EH (cell line): Measurements from ENCODE around the gene DDIT3.

ENCODE experiments used
- DNase-seq: peaks from one replicate; pipeline ENCODE4 v3.0.0-alpha.2; 2015; ENCODE audit warnings: low read depth

The DDIT3 gene, protein sequence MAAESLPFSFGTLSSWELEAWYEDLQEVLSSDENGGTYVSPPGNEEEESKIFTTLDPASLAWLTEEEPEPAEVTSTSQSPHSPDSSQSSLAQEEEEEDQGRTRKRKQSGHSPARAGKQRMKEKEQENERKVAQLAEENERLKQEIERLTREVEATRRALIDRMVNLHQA

GRCh38 chr12:57520053-57520818 is at the start of gene DDIT3:
DDIT3 (minus strand) TSS chr12:57520514; CDS start chr12:57517406, 3,108 bp downstream.
- DNase-seq, result peak; percentile 99

DNA sequence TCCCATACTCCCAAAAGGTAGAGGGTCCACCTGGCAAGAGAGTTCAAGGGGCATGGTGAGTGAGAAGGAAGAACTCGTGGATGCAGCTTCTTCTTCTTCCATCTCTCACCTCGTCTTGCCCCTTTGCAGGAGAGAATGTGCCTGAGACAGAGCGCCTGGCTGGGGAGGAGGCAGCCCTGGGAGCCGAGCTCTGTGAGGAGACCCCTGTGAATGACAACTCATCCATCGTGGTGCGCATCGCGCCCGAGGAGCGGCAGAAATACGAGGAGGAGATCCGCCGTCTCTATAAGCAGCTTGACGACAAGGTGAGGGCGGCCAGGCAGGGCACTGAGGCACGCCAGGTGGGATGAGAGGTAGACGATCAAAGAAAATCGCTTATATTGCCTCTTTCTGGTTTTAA is 49.5 kb upstream of the DDIT3 start:
- DNase-seq, result no peak

GRCh38 chr12:57568838-57569237 is 48.5 kb upstream of the DDIT3 start:
- DNase-seq, result no peak

- DNase-seq, result no peak
Measured at GRCh38 chr12:57564178-57564740, 43.9 kb upstream of the DDIT3 start.

DNA sequence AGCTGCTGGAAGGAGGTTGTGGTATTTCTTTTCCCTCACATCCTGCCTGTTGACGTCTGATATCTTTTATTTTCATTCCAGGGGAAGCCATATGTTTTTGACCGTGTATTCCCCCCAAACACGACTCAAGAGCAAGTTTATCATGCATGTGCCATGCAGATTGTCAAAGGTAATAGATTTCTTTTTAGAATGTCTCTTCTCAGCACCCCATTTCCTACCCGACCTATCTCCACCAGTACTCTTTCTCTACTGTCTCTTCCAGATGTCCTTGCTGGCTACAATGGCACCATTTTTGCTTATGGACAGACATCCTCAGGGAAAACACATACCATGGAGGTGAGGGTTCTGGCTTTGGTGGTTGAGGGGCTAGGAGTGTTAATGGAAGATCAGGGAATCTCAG is 43.0 kb upstream of the DDIT3 start:
- no peak for DNase-seq

- DNase-seq, result peak; percentile 49
Measured at GRCh38 chr12:57561117-57561516, 40.8 kb upstream of the DDIT3 start.

DNA sequence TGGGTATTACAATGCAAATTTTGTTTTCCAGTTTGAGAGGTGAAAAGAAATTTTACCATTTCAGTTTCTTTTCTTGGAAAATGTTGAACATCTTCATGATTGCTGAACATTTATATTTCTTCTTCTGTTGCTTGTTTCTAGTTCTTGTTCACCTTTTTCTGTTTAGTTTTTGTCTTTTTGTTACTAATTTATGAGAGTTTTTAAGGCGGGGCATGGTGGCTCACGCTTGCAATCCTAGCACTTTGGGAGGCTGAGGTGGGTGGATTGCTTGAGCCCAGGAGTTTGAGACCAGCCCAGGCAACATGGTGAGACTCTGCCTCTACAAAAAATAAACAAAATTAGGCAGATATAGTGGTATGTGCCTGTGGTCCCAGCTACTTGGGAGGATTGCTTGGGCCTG is 40.2 kb upstream of the DDIT3 start:
- no peak for DNase-seq

DNA sequence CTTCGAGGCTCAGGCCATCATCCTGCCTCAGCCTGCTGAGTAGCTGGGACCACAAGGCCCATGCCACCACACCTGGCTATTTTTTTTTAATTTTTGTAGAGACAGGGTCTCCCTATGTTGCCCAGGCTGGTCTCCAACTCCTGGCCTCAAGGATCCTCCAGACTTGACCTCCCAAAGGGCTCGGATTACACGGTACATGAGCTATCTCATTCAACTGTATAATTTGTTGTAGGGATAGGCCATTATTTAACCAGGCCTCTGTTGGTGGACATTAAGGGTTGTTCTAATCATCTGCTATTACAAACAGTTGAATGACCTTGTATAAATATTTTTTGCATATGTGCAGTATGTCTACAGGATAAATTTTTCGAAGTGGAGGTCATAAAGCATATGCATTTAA is 38.5 kb upstream of the DDIT3 start:
- DNase-seq, result no peak

DNA sequence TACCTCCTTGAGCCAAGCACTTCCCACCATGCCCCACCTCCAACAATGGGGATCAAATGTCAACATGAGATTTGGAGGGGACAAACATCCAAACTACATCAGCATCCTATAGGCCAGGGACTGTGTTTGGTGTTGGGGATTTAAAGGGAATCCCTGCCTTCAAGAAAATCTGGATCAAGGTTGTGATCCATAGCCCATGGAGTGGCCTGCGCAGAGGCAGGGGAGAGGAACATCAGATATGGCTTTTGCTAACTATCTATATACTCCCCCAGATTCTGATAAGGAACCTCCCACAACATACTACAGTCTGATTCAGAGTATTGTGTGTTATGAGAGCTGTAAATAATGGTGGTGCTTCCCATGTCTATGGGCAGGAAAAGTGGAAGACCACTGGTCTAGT is 34.6 kb upstream of the DDIT3 start:
- DNase-seq, result no peak

DNA sequence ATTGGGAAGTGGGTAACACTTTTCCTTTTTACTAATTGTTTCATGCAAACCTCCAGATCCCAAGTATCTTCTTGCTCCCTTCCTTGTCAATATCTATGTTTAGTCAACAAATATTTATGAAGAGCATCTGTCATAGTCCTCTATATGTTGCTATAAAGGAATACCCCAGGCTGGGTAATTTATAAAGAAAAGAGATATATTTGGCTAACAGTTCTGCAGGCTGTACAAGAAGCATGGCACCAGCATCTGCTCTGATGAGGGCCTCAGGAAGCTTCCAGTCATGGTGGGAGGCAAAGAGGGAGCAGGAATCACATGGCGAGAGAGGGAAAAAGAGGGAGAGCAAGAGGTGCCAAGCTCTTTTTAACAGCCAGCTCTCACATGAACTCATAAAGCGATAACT is 34.1 kb upstream of the DDIT3 start:
- DNase-seq, result no peak

- DNase-seq, result no peak
Measured at GRCh38 chr12:57553343-57554202, 33.3 kb upstream of the DDIT3 start.

DNA sequence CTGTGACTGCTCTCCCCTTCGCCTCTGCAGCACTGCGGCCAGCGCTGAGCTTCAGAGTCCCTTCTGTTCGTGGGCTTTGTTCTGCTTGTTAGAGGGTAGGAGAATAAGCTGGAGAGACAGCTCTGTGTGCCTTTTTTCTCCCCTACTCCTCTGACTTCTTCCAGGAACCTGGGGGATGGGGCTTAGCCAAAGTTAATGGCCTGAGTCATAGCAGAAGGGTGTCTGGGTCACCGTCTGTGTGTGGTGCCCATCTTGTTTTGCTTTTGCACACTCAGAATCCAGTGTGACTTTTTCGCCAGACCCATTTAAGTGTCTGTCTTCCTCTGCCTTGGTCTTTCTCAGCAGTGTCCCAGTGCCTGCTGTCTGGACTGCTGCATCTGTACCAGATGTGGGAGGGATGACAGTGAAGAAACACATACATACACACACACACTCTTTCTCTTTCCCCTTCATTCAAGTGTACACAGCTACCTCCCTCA is 32.6 kb upstream of the DDIT3 start:
- DNase-seq, result peak; percentile 78

DNA sequence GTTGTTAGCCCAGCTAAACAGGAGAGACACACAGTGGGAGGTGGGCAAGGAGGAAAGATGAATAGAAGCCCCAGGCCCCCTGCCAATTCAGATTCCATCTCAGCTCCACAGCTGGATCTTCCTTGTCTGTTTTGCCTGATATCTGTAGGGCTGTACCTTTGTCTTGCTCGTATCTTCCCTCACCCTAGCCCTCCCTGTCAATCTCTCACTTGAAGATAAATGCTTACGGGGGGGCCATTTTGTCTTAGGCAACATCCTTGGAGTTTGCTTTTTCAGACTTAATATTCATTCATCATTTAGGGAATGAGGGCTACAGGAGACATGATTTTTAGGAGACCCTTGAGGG is 32.0 kb upstream of the DDIT3 start:
- DNase-seq, result no peak

DNA sequence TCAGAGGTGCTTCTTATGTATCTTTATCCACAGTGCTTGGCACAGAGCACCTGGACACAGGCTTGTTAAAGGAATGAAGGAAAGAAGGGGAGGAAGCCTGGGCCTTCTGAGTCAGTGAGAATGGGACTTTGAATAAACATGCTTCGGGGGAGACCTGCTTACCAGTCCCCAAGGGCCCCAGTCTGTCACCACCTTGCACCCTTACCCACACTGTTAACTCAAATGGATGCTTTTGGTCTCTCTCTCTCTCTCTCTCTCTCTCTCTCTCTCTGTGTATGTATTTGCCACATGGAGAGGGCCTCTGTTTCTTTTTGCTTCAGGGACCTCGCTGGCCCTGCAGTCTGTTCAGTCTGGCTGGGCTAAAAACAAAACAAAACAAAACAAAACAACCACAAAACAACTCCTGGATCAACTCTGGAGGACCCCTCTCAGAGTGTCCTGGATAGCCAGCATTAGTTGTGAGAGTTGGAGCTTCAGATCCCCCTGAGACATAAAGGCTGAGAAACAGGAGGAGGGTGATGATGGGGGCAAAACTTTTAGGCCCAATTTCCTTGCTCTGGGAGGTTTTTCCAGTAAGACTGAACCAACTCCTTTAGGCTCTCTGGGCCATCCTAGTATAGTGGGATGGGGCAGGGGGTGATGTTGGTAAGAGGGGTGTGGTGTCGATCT is 31.5 kb upstream of the DDIT3 start:
- DNase-seq, result no peak

DNA sequence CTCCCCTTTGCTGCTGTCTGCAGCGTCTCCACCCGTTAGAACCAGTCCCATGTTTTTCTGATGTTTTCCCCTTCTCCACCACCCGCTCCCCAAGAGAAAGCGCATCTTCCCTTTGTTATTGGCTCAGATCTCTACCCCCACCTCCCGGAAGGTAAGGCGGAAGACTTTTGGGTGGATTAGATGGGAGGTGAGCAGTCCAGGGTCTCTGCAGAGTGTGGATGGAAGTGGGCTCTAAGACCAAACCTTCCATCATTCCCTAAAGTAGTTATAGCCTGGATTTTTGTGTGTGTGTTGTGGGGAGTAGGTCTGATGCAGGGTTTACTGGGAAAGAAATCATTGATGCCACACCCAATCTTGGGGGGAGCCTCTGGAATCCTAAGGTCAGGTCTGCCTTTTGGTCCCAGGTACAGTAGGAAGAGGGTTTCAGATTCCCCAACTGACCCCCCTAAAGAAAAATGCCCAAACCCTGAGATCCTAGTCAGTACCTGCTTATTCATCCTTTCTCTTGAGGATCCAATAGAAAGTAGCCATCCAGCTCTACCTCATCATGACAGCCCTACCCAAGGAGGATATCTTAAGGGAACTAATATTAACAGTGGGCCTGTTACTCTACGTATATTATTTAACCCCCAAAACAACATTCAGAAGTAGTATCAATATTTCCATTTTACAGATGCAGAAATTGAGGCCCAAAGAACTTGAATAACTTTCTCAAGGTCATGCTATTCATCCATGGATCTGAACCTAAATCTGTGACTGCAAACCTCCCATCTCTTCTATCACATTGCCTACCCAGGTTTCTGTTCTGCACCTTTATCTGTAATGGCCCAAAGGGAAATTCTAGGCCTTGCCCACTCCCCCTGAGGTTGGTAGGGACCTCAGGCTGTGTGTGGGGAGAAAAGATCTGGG is 30.6 kb upstream of the DDIT3 start:
- DNase-seq, result no peak

DNA sequence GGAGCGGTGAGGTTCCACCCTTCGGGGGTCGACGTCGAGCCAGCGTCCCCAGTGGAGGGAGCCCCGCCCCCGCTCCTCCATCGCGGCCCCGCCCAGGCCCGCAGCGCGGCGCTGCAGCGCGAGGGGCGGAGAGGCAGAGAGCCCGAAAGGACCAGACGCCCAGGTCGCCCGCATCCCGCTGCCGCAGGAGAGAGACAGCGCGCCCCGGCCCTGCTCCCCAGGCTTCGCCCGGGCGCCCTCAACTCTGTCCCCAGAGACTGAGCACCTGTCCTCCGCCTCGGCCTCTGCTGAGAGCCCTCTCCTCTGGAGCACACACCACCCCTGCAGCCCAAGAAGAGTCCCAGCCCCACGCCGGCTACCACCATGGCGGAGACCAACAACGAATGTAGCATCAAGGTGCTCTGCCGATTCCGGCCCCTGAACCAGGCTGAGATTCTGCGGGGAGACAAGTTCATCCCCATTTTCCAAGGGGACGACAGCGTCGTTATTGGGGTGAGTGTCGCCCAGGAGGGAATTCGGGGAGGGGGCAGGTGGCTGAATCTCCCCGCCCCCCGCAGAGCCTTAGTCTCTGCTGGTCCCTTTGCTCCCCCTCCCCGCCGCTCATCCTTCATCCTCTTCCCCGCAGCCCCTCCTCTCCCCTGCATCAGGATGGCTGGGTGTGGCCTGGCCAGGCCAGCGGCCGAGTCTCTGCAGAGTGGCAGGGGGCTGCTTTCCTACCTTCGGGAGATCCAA is 29.8 kb upstream of the DDIT3 start, which contains the start of gene KIF5A:
TSS of gene KIF5A (plus strand) at position 136 of the 732 bp plus-strand sequence. CDS start at position 364, 228 bp downstream.
- peak; percentile 39 for DNase-seq

DNA sequence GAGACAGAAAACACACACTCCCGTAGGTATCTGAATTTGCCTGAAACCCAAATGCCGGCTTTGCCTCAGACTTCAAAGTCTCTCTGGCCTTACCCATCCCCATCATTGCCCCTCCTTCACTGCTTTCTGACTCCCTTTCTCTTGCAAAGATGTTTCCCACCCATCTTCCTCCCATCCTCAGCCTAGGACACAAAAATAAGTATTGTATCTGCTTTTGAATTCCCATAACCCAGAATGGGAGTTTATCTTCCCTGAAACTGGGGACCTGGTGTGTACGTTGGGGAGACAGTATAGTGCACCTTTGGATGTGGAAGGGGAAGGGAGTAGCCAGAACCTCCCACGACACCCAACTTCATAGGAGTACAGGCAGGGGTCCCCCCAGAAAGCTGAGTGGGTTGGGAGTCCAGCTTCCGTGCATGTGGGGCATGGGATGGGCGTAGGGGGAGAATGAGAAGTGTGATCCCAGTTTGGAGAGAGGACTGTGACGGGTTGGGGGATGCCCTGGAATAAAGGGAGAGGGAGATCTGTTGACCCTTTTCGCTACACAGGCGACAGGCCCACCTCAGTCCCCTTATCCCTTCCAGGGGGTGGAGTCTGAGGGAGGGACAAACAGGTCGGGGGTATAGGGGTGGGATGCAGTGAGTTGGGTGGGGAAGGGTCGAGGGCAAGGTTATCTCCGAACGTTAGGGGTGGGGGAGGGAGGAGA is 29.0 kb upstream of the DDIT3 start:
- no peak for DNase-seq

DNA sequence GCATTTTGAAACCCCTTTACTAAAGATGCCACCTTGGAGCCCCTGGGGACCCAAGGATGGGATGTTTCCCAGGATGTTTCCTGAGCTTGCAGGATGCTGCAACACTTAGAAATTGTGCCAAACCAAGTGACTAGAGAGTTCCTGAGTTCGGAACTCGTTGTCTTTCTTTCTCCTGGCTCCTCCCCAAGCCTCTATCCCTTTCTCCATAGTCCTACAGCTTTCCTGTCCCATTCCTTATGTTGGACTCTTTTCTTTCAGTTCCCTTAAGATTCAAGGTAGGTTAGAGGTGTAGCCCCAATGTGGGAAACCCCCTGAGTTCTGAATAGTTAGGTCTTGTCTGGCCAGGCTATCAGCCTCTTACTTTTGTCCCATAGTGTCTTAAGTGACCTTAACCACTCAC is 28.2 kb upstream of the DDIT3 start:
- DNase-seq, result no peak

GRCh38 chr12:57548013-57548315 is 27.6 kb upstream of the DDIT3 start:
- no peak for DNase-seq
